HG03342 (cell line): ENCODE measurements around the gene NAGLU.

Experiments
- ATAC-seq: cut with Tn5 transposase; IDR thresholded peaks from one replicate; pipeline ENCODE4 v1.9.1; 2021; ENCODE audit warnings: mild to moderate bottlenecking, moderate library complexity; ENCODE audit not compliant: unreplicated experiment

NAGLU gene

GRCh38 chr17:42586514-42587230 lies 50.6 kb downstream of the NAGLU start:
- ATAC-seq, result no peak

GRCh38 chr17:42590886-42591285 lies 54.8 kb downstream of the NAGLU start:
- no peak for ATAC-seq

- no peak for ATAC-seq
Measured at GRCh38 chr17:42591411-42591810, 55.4 kb downstream of the NAGLU start.
